Cardiac ventricle fibroblast (primary cell): ENCODE results near the gene AGXT2. TPM values are rescaled to one million over a fixed set of nuclear protein-coding genes. Genes with fewer than 3 reads are reported as not detected.

Experiments used
- total RNA-seq: library from RNA; depleted of rRNA; stranded (reverse); fragments of >200 nt; gene quantifications from 2 replicates; pipeline ENCODE4 v1.2.3, GENCODE V29; 2015

Gene AGXT2
- not detected in 2 replicates for total RNA-seq

GRCh38 chr5:35047785-35048404, at the start of gene AGXT2:
Gene AGXT2 (minus strand): TSS chr5:35047949. CDS start chr5:35047892, 57 bp downstream.

Other genes starting within 250 kb of the AGXT2 start
- gene TTC23L, start 208.8 kb downstream of the AGXT2 start, total RNA-seq: 0.19 TPM in 1 of 2 replicates, not detected in the other
- 14.4 and 15.8 TPM in 2 replicates for gene RAD1, start 132.4 kb downstream of the AGXT2 start, total RNA-seq
- 12.7 and 13.5 TPM in 2 replicates for gene BRIX1, start 132.2 kb downstream of the AGXT2 start, total RNA-seq
- gene DNAJC21, start 118.4 kb downstream of the AGXT2 start, total RNA-seq: 22.8 and 33.4 TPM in 2 replicates
- 0.05 and 1.1 TPM in 2 replicates for gene PRLR, start 182.5 kb upstream of the AGXT2 start, total RNA-seq